Loucy (cell line): Measurements from ENCODE around the gene MOB3B.

Experiments
- H2AFZ ChIP-seq: fragments of 200-600 bp; sonication (generic); 2 replicates; pipeline ENCODE4 v1.6.0; 2016; ENCODE audit warnings: antibody characterized with exemption, mild to moderate bottlenecking, low read length, moderate library complexity
- H3F3A ChIP-seq: fragments of 200-600 bp; 2 replicates; pipeline ENCODE4 v1.6.0; 2016; ENCODE audit warnings: antibody characterized with exemption, low read depth, mild to moderate bottlenecking
- H3K27me3 ChIP-seq: fragments of 200-600 bp; sonication (generic); 2 replicates; pipeline ENCODE4 v1.6.1; 2014; ENCODE audit warnings: low read length, mild to moderate bottlenecking; ENCODE audit not compliant: insufficient read depth, poor library complexity, severe bottlenecking
- H3K36me3 ChIP-seq: fragments of 200-600 bp; sonication (generic); 2 replicates; pipeline ENCODE4 v1.6.1; 2016; ENCODE audit warnings: low read length; ENCODE audit not compliant: insufficient read depth
- H3K4me1 ChIP-seq: fragments of 200-600 bp; sonication (generic); 2 replicates; pipeline ENCODE4 v1.5.1; 2014; ENCODE audit warnings: low read length, mild to moderate bottlenecking; ENCODE audit not compliant: insufficient read depth, poor library complexity, severe bottlenecking
- H3K4me2 ChIP-seq: fragments of 200-600 bp; sonication (generic); 2 replicates; pipeline ENCODE4 v1.6.0; 2014; ENCODE audit warnings: antibody characterized with exemption, low read length, low read depth, mild to moderate bottlenecking; ENCODE audit not compliant: poor library complexity, severe bottlenecking
- H3K4me3 ChIP-seq: fragments of 200-600 bp; sonication (generic); 2 replicates; pipeline ENCODE4 v1.5.1; 2014; ENCODE audit warnings: low read length, mild to moderate bottlenecking, mixed read lengths; ENCODE audit not compliant: poor library complexity, severe bottlenecking
- H3K79me2 ChIP-seq: fragments of 200-600 bp; sonication (generic); 2 replicates; pipeline ENCODE4 v1.6.1; 2014; ENCODE audit warnings: low read length; ENCODE audit not compliant: insufficient read depth
- H3K9ac ChIP-seq: fragments of 200-600 bp; sonication (generic); 2 replicates; pipeline ENCODE4 v1.6.0; 2014; ENCODE audit warnings: mild to moderate bottlenecking, low read depth, low read length, moderate library complexity; ENCODE audit not compliant: poor library complexity, severe bottlenecking
- H3K9me2 ChIP-seq: fragments of 200-600 bp; sonication (generic); replicated peaks from 2 replicates; pipeline ENCODE4 v1.6.1; 2016; ENCODE audit warnings: low read depth, low read length, mixed read lengths
- H3K9me3 ChIP-seq: fragments of 200-600 bp; sonication (generic); 2 replicates; pipeline ENCODE4 v1.6.1; 2014; ENCODE audit warnings: mild to moderate bottlenecking, antibody characterized with exemption, low read length, low read depth; ENCODE audit not compliant: insufficient read depth
- H4K20me1 ChIP-seq: fragments of 200-600 bp; sonication (generic); 2 replicates; pipeline ENCODE4 v1.6.0; 2014; ENCODE audit warnings: antibody characterized with exemption, low read length, mild to moderate bottlenecking; ENCODE audit not compliant: insufficient read depth, poor library complexity, severe bottlenecking
- CTCF ChIP-seq: fragments of 200-600 bp; sonication (generic); conservative IDR thresholded peaks from 2 replicates; pipeline ENCODE4 v1.5.1; 2014; ENCODE audit warnings: mild to moderate bottlenecking, antibody characterized with exemption, low read length
- EZH2phosphoT487 ChIP-seq: fragments of 200-600 bp; IDR thresholded peaks from 2 replicates; pipeline ENCODE4 v1.6.1; 2018; ENCODE audit warnings: antibody characterized with exemption, mild to moderate bottlenecking, moderate library complexity, borderline replicate concordance

MOB3B gene

GRCh38 chr9:27392451-27392850 is 137.2 kb downstream of the MOB3B start:
- Histone ChIP-seq H3K9me3 (no peaks in the 10 kb centered on the region), H3K27me3 (no peaks in the 10 kb centered on the region), H2AFZ (no peak overlapping the region), H4K20me1 (no peaks in the 10 kb centered on the region), H3K9ac (no peak overlapping the region), H3K4me1 (peaks cover 22% of the 10 kb centered on the region), H3K79me2 (no peaks in the 10 kb centered on the region), H3K4me2 (no peak overlapping the region), H3K9me2 (no peaks in the 10 kb centered on the region), H3K4me3 (no peak overlapping the region), H3K36me3 (no peaks in the 10 kb centered on the region), H3F3A (no peaks in the 10 kb centered on the region)
- TF ChIP-seq EZH2phosphoT487 (no peak), CTCF (no peak)

DNA sequence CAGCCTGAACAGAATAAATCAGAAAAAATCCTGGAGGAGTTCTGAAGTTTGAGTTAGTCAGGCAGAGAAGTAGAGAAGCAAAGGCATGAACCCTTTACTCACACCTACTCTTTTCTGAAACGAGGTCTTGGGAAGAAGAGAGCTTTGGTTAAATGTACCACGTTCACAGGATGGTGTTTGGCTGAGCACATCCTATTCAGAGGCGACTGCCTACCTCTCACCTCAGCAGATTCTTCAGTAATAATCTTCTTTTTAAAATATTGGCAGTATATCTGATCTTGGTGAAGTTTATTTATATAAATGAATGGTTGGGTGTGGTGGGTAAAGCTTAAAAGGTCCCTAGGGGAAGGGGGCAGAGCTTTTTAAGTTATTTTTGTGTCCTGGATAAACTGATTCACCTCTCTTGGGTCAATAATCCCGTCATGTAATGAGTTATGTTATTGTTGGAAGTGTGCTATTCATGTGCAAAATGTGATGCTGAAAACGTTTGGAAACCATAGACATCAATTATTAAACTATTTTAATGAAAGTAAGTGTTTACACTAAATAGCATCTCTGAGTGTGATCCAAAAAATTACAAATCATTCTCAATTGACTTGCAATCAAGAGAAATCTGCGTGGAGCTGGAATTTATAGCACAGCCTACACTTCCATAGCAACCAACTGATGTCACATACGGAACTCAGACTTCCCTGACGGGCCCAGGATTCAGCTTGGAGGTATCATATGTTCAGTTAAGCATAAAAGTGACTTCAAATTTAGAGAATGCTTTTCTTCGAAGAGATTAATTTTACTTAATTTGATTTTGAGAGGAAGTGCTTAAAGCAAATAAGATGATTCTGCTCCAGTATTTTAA is 138.3 kb downstream of the MOB3B start:
- H3K4me3 ChIP-seq: no peak overlapping the region
- H4K20me1 ChIP-seq: no peaks in the 10 kb centered on the region
- no peaks in the 10 kb centered on the region for H3K9me3 ChIP-seq
- H3K27me3 ChIP-seq: no peaks in the 10 kb centered on the region
- no peaks in the 10 kb centered on the region for H3K9me2 ChIP-seq
- no peaks in the 10 kb centered on the region for H3F3A ChIP-seq
- TF ChIP-seq CTCF (no peak), EZH2phosphoT487 (no peak)
- H3K4me1 ChIP-seq: peaks cover 22% of the 10 kb centered on the region
- H3K9ac ChIP-seq: no peak overlapping the region
- no peak overlapping the region for H3K4me2 ChIP-seq
- H3K79me2 ChIP-seq: no peaks in the 10 kb centered on the region
- H2AFZ ChIP-seq: no peak overlapping the region
- no peaks in the 10 kb centered on the region for H3K36me3 ChIP-seq

DNA sequence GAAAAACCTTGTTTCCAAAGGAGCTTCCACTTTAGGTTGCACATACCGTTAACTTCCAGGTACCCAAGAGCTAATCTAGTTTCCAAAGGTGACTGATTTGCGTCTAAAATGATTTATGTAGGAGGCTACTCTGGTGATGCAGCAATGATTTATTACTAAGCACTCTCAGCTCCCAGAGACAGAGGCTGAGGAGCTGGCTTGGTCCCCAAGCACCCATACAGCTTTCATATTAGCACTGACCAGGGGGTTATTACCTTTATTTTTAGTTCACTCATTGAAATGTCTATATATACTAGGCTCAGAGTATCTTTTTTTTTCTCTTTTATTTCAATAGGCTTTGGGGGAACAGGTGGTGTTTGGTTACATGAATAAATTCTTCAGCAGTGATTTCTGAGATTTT is 141.5 kb downstream of the MOB3B start:
- H3K79me2 ChIP-seq: no peaks in the 10 kb centered on the region
- no peaks in the 10 kb centered on the region for H3K27me3 ChIP-seq
- no peaks in the 10 kb centered on the region for H3F3A ChIP-seq
- H3K9me3 ChIP-seq: no peaks in the 10 kb centered on the region
- no peak overlapping the region for H2AFZ ChIP-seq
- no peak overlapping the region for H3K4me2 ChIP-seq
- no peaks in the 10 kb centered on the region for H3K36me3 ChIP-seq
- H3K9ac ChIP-seq: no peak overlapping the region
- H4K20me1 ChIP-seq: no peaks in the 10 kb centered on the region
- H3K9me2 ChIP-seq: no peaks in the 10 kb centered on the region
- peaks cover 7% of the 10 kb centered on the region for H3K4me1 ChIP-seq
- no peak overlapping the region for H3K4me3 ChIP-seq
- no peak for TF ChIP-seq CTCF
- no peak for TF ChIP-seq EZH2phosphoT487
